Measurements from ENCODE around the gene TLE2. TPM values are rescaled to one million over a fixed set of nuclear protein-coding genes. Genes with fewer than 3 reads are reported as not detected.

TLE2 gene
- total and polyA plus RNA-seq, 2 donors (not counting 3 experiments of a cell fraction or from before 2014, with no cell fraction given), result 32.0 to 38.8 TPM

DNA sequence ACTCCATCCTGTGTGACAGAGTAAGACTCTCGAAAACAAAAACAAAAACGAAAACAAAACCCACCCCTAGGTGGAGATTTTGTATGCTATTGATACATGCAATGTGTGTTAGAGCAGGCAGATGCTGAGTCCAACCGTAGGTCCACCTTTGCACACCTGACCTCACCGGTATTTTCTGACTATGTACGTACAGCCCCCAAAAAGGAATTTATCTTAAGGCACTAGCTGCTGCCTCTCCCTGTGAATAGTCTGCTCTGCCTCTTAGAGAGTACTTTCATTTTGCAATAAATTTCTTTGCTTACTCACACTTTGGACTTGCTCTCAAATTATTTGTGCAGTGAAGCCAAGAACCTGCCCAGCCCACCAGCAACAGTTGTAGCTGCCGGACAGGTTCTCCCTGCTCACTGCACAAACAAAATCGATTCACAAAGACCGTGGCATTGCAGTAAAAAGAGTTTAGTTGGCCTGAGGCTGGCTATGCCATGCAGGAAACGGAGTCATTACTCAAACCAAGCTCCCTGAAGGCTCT lies 76.1 kb downstream of the TLE2 start:
- ChIA-PET CTCF (interaction anchor here (1.6 to 4.7 kb wide), 7 partner anchors 65 to 305 kb away, joined by 3 to 105 read pairs (median 34); no protein-coding TSS in a partner anchor), POLR2A (no interaction called here)
- FAIRE-seq (no peak), DNase-seq (ENCODE audit: low read depth, low spot score) (no peak)
- Histone ChIP-seq H3K4me3 (replicated peaks in 1 of 3; ENCODE audit: insufficient read depth in 1 of 3, low read depth in 1 of 3, low read length in 3 of 3) (no peak overlapping the region), H3K9me1 (replicated peaks; ENCODE audit: control insufficient read depth, extremely low read depth, insufficient read depth, low read length) (no peaks in the 10 kb centered on the region), H3K27ac (ENCODE audit: insufficient read depth, low read depth, low read length) (no peak overlapping the region), H3K9me3 (replicated peaks; ENCODE audit: control insufficient read depth, insufficient read depth, low read length) (no peaks in the 10 kb centered on the region), H3K9ac (replicated peaks; ENCODE audit: extremely low read depth, insufficient read depth, low read length) (no peak overlapping the region), H3K79me2 (ENCODE audit: control insufficient read depth, insufficient read depth, low read length) (no peaks in the 10 kb centered on the region), H3K4me2 (ENCODE audit: insufficient read depth, low read length) (no peak overlapping the region), H4K20me1 (replicated peaks; ENCODE audit: control insufficient read depth, extremely low read depth, insufficient read depth, low read length) (no peaks in the 10 kb centered on the region), H2AFZ (ENCODE audit: low read depth, low read length) (no peak overlapping the region), H3K27me3 (ENCODE audit: control insufficient read depth in 2 of 2, insufficient read depth in 2 of 2, low read length in 2 of 2) (no peaks in the 10 kb centered on the region), H3K36me3 (ENCODE audit: control insufficient read depth in 2 of 2, extremely low read depth in 1 of 2, insufficient read depth in 2 of 2, low read length in 2 of 2) (no peaks in the 10 kb centered on the region), H3K4me1 (ENCODE audit: control insufficient read depth, extremely low read depth, insufficient read depth, low read length) (peaks cover 13% of the 10 kb centered on the region)
- no peak for TF ChIP-seq JUN (IDR thresholded peaks at IDR 0.05; ENCODE audit: borderline replicate concordance, insufficient read depth, insufficient read length, low read depth)
- no peak for TF ChIP-seq EZH2 (IDR thresholded peaks at IDR 0.05; ENCODE audit: borderline replicate concordance, low read depth, low read length, severe bottlenecking)
- no peak for TF ChIP-seq MYC (IDR thresholded peaks at IDR 0.05; ENCODE audit: low read depth, low read length)
- no peak for TF ChIP-seq FOS (IDR thresholded peaks at IDR 0.05; ENCODE audit: borderline replicate concordance, insufficient read depth, low read length)
- TF ChIP-seq, protein P1, sequence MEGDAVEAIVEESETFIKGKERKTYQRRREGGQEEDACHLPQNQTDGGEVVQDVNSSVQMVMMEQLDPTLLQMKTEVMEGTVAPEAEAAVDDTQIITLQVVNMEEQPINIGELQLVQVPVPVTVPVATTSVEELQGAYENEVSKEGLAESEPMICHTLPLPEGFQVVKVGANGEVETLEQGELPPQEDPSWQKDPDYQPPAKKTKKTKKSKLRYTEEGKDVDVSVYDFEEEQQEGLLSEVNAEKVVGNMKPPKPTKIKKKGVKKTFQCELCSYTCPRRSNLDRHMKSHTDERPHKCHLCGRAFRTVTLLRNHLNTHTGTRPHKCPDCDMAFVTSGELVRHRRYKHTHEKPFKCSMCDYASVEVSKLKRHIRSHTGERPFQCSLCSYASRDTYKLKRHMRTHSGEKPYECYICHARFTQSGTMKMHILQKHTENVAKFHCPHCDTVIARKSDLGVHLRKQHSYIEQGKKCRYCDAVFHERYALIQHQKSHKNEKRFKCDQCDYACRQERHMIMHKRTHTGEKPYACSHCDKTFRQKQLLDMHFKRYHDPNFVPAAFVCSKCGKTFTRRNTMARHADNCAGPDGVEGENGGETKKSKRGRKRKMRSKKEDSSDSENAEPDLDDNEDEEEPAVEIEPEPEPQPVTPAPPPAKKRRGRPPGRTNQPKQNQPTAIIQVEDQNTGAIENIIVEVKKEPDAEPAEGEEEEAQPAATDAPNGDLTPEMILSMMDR (IDR thresholded peaks at IDR 0.05; ENCODE audit: extremely low read depth in 1 of 2, insufficient read depth in 1 of 2, low read depth in 1 of 2, low read length in 2 of 2), result no peak
- TF ChIP-seq POLR2A (IDR thresholded peaks at IDR 0.05; ENCODE audit: low read depth, low read length), result no peak
- no peak for TF ChIP-seq POLR2AphosphoS5 (IDR thresholded peaks at IDR 0.05; ENCODE audit: insufficient read depth, low read depth, low read length)
- no peak for TF ChIP-seq GATA2 (IDR thresholded peaks at IDR 0.05; ENCODE audit: insufficient read depth, insufficient read length, low read depth, low read length)
- intact Hi-C loops (cut with micrococcal nuclease) (no loop called here), dilution Hi-C loops (cut with MboI; ENCODE audit: extremely low pct_ligation_motif_present, low sequenced_read_pairs) (no loop called here)
- no TSS peak for BruUV-seq (replicated peaks)

All from endothelial cell of umbilical vein (primary cell).